Activated naive CD4-positive, alpha-beta T cell treated with anti-CD3 and anti-CD28 coated beads, Interleukin-2, amount 50 U/mL, for 16 hours (primary cell): ENCODE results near the gene GALNT8.

Experiments used
- DNase-seq: peaks from one replicate; pipeline ENCODE4 v3.0.0-alpha.2; 2020

Gene GALNT8

GRCh38 chr12:4800555-4800954, 80.4 kb downstream of the GALNT8 start:
- DNase-seq = no peak

- DNase-seq = no peak
Observed at GRCh38 chr12:4802841-4803240, 82.6 kb downstream of the GALNT8 start.

GRCh38 chr12:4806439-4807115, 86.4 kb downstream of the GALNT8 start:
- no peak for DNase-seq

- DNase-seq = no peak
Observed at GRCh38 chr12:4807116-4807783, 87.0 kb downstream of the GALNT8 start.

- no peak for DNase-seq
Observed at GRCh38 chr12:4807813-4808212, 87.6 kb downstream of the GALNT8 start.

- DNase-seq = no peak
Observed at GRCh38 chr12:4809013-4809448, 88.8 kb downstream of the GALNT8 start.

GRCh38 chr12:4809449-4810218, 89.4 kb downstream of the GALNT8 start:
- no peak for DNase-seq

- DNase-seq = no peak
Observed at GRCh38 chr12:4810219-4810671, 90.0 kb downstream of the GALNT8 start.

GRCh38 chr12:4812624-4813327, 92.6 kb downstream of the GALNT8 start:
- no peak for DNase-seq

GRCh38 chr12:4813741-4814140, 93.5 kb downstream of the GALNT8 start:
- DNase-seq = no peak

GRCh38 chr12:4814485-4814884, 94.3 kb downstream of the GALNT8 start:
- DNase-seq = no peak

- DNase-seq = no peak
Observed at GRCh38 chr12:4816744-4817525, 96.7 kb downstream of the GALNT8 start.

- no peak for DNase-seq
Observed at GRCh38 chr12:4817880-4818279, 97.7 kb downstream of the GALNT8 start.

- DNase-seq = no peak
Observed at GRCh38 chr12:4819654-4820053, 99.5 kb downstream of the GALNT8 start.

- DNase-seq = no peak
Observed at GRCh38 chr12:4820971-4821370, 100.8 kb downstream of the GALNT8 start.
